GM12878 (cell line): ENCODE measurements around the gene ALKBH8. TPM values are rescaled to one million over a fixed set of nuclear protein-coding genes. Genes with fewer than 3 reads are reported as not detected.

Source experiments
- ATAC-seq: fragments of 200-7000 bp; cut with Tn5 transposase; 3 replicates; pipeline ENCODE4 v1.9.1; 2020; ENCODE audit warnings: mild to moderate bottlenecking, moderate library complexity
- BruUV-seq: library from RNA; stranded (reverse); fragments of 400-500 nt; replicated peaks from 2 replicates; lab custom pipeline; 2021; lab: Mats Ljungman, UMichigan
- CTCF ChIA-PET: fragments of 300-600 bp; sonication (Branson Sonifier 250); formaldehyde crosslinking; extraction: SDS; loops from one replicate; lab custom pipeline; 2021; ENCODE audit warnings: inconsistent platforms; lab: Yijun Ruan, JAX
- POLR2A ChIA-PET: fragments of 350-600 bp; formaldehyde crosslinking; extraction: SDS; loops from one replicate; lab custom pipeline; 2021; ENCODE audit warnings: inconsistent platforms; lab: Charles Lee
- RAD21 ChIA-PET: fragments of 300-600 bp; sonication (Branson Sonifier 250); formaldehyde crosslinking; loops from one replicate; lab custom pipeline; 2023; ENCODE audit warnings: antibody characterized with exemption; ENCODE audit not compliant: unreplicated experiment; lab: Charles Lee
- SMC1A ChIA-PET: fragments of 300-600 bp; sonication (Branson Sonifier 250); formaldehyde crosslinking; loops from one replicate; lab custom pipeline; 2023; ENCODE audit not compliant: unreplicated experiment, uncharacterized antibody; lab: Charles Lee
- DNase-seq: peaks from one replicate; pipeline ENCODE4 v3.0.0-alpha.2; 2011; ENCODE audit warnings: low read depth, low spot score
- FAIRE-seq: peaks from 3 replicates; lab custom pipeline; 2011; peaks lifted over from hg19 to GRCh38; lab: Jason Lieb, UNC
- H2AFZ ChIP-seq: 2 replicates; pipeline ENCODE4 v1.6.0; 2011; ENCODE audit warnings: low read depth, low read length, control low read depth; ENCODE audit not compliant: control insufficient read depth
- H3K27ac ChIP-seq: 2 replicates; pipeline ENCODE4 v1.5.1; 2011; ENCODE audit warnings: control low read depth; ENCODE audit not compliant: control insufficient read depth, insufficient read depth
- H3K27me3 ChIP-seq, 2 experiments: replicated peaks in 1 of 2; 2 replicates each; pipeline versions ENCODE4 v1.6.0 to v1.6.1; 2011; ENCODE audit warnings: low read length in 1 of 2; ENCODE audit not compliant: control insufficient read depth in 2 of 2, insufficient read depth in 2 of 2
- H3K36me3 ChIP-seq, 2 experiments: 2 replicates each; pipeline ENCODE4 v1.5.1; 2011; ENCODE audit warnings: low read length in 1 of 2; ENCODE audit not compliant: control insufficient read depth in 2 of 2, insufficient read depth in 2 of 2
- H3K4me1 ChIP-seq: 2 replicates; pipeline ENCODE4 v1.6.1; 2011; ENCODE audit warnings: mild to moderate bottlenecking, low read length, moderate library complexity, mixed read lengths; ENCODE audit not compliant: control insufficient read depth, insufficient read depth
- H3K4me2 ChIP-seq: 2 replicates; pipeline ENCODE4 v1.6.0; 2011; ENCODE audit warnings: control low read depth; ENCODE audit not compliant: control insufficient read depth, insufficient read depth
- H3K4me3 ChIP-seq: fragments of 200-600 bp; sonication (generic); 2 replicates; pipeline ENCODE4 v1.5.1; 2016
- H3K79me2 ChIP-seq: 2 replicates; pipeline ENCODE4 v1.6.0; 2011; ENCODE audit warnings: low read length; ENCODE audit not compliant: control insufficient read depth, insufficient read depth
- H3K9ac ChIP-seq: 2 replicates; pipeline ENCODE4 v1.8.0; 2011; ENCODE audit warnings: low read length, control low read depth, mixed read lengths; ENCODE audit not compliant: control insufficient read depth, insufficient read depth
- H3K9me3 ChIP-seq: replicated peaks from 3 replicates; pipeline ENCODE4 v1.5.1; 2011; ENCODE audit warnings: mild to moderate bottlenecking, low read length; ENCODE audit not compliant: control insufficient read depth, insufficient read depth
- H4K20me1 ChIP-seq: 2 replicates; pipeline ENCODE4 v1.6.0; 2011; ENCODE audit not compliant: control insufficient read depth, insufficient read depth
- CHD2 ChIP-seq: IDR thresholded peaks from 2 replicates; pipeline ENCODE4 v1.6.1; 2011; ENCODE audit warnings: low read depth, low read length, improper control_type of control experiment, borderline replicate concordance
- EGR1 ChIP-seq, 2 experiments: IDR thresholded peaks; 1 replicate in 1 of 2; 2 replicates in 1 of 2; pipeline ENCODE4 v1.6.1; 2011 to 2012; ENCODE audit warnings: low read depth in 2 of 2, low read length in 2 of 2, borderline replicate concordance in 1 of 2, mild to moderate bottlenecking in 1 of 2, moderate library complexity in 1 of 2
- GABPA ChIP-seq: IDR thresholded peaks from 2 replicates; pipeline ENCODE4 v1.6.1; 2014; ENCODE audit warnings: antibody characterized with exemption, low read depth, mild to moderate bottlenecking, inconsistent platforms
- HDAC2 ChIP-seq: fragments of 200-600 bp; sonication (generic); IDR thresholded peaks from 2 replicates; pipeline ENCODE4 v1.6.1; 2017
- MYB ChIP-seq: fragments of 150-350 bp; IDR thresholded peaks from 2 replicates; pipeline ENCODE4 v1.6.1; 2014; ENCODE audit warnings: mild to moderate bottlenecking, low read depth, low read length, borderline replicate concordance
- NR2C1 ChIP-seq: fragments of 450-650 bp; IDR thresholded peaks from 2 replicates; pipeline ENCODE4 v1.6.1; 2017; ENCODE audit warnings: antibody characterized with exemption, mild to moderate bottlenecking, moderate library complexity
- PML ChIP-seq: IDR thresholded peaks from 2 replicates; pipeline ENCODE4 v1.6.1; 2012; ENCODE audit warnings: low read length, inconsistent platforms
- RUNX3 ChIP-seq: IDR thresholded peaks from 2 replicates; pipeline ENCODE4 v1.6.1; 2012; ENCODE audit warnings: low read length, inconsistent platforms
- SIN3A ChIP-seq: IDR thresholded peaks from 2 replicates; pipeline ENCODE4 v1.6.1; 2012; ENCODE audit warnings: low read depth, low read length, improper control_type of control experiment
- SMAD1 ChIP-seq: fragments of 450-650 bp; IDR thresholded peaks from 2 replicates; pipeline ENCODE4 v1.6.1; 2018; ENCODE audit warnings: mild to moderate bottlenecking, low read depth; ENCODE audit not compliant: partially characterized antibody
- ZNF217 ChIP-seq: fragments of 450-650 bp; IDR thresholded peaks from 2 replicates; pipeline ENCODE4 v1.6.1; 2017; ENCODE audit warnings: antibody characterized with exemption, mild to moderate bottlenecking
- WGBS: methylation state at CpG from one replicate; pipeline ENCODE4 v1.1.6; 2016; ENCODE audit warnings: low lambda C conversion rate; ENCODE audit not compliant: insufficient replicate concordance, insufficient coverage; ENCODE audit errors: missing lambda C conversion rate; 5-methylcytosine and 5-hydroxymethylcytosine counted together
- in situ Hi-C: fragments of 300-500 bp; cut with MboI; formaldehyde crosslinking; loops from 9 replicates; pipeline ENCODE4 v1.14.3; 2018; ENCODE audit warnings: mixed read lengths
- intact Hi-C: fragments of 100-400 bp; cut with micrococcal nuclease; formaldehyde crosslinking; loops from one replicate; pipeline ENCODE4 v1.14.2; 2022; ENCODE audit not compliant: unreplicated experiment
- polyA plus RNA-seq, 11 experiments: library from polyadenylated mRNA; depleted of rRNA in 4 of 11; unstranded in 6 of 11; stranded (reverse) in 5 of 11; fragments of >200 nt; fragmentation: Nextera tagmentation in 4 of 11; fragmentation: Illumina TruSeq in 1 of 11; extraction: Ambion mirVana in 4 of 11; extraction: Trizol in 1 of 11; gene quantifications; 1 replicate in 1 of 11; 2 replicates in 10 of 11; pipeline versions ENCODE4 v1.2.1 to v1.2.3, GENCODE V29; 2011 to 2016; ENCODE audit warnings: inconsistent platforms in 2 of 11, missing spikeins in 2 of 11, low read depth in 1 of 11
- total RNA-seq, 4 experiments: library from RNA; depleted of rRNA in 3 of 4; stranded (reverse); fragments of >200 nt in 3 of 4; fragmentation: Illumina TruSeq in 1 of 4; extraction: Trizol in 1 of 4; gene quantifications; 2 replicates each; pipeline versions ENCODE4 v1.2.1 to v1.2.3, GENCODE V29; 2013 to 2021
- TF ChIP-seq, protein P1 (sequence below): fragments of 450-650 bp; formaldehyde crosslinking; IDR thresholded peaks from 2 replicates; pipeline ENCODE4 v1.4.0; 2022; ENCODE audit warnings: mild to moderate bottlenecking, moderate library complexity
- TF ChIP-seq, protein P2 (sequence below): fragments of 450-650 bp; IDR thresholded peaks from 2 replicates; pipeline ENCODE4 v1.6.1; 2017; ENCODE audit warnings: antibody characterized with exemption, mild to moderate bottlenecking, moderate library complexity
- TF ChIP-seq, protein P3 (sequence below): fragments of 450-650 bp; IDR thresholded peaks from 2 replicates; pipeline ENCODE4 v1.6.1; 2017; ENCODE audit warnings: mild to moderate bottlenecking, low read depth, inconsistent platforms; ENCODE audit not compliant: poor library complexity, severe bottlenecking

The ALKBH8 gene
- total and polyA plus RNA-seq, 10 of the 15 experiments (the other 5 are each of a cell fraction or from before 2014, with no cell fraction given) = 4.6 to 13.1 (median 9.5) TPM

DNA sequence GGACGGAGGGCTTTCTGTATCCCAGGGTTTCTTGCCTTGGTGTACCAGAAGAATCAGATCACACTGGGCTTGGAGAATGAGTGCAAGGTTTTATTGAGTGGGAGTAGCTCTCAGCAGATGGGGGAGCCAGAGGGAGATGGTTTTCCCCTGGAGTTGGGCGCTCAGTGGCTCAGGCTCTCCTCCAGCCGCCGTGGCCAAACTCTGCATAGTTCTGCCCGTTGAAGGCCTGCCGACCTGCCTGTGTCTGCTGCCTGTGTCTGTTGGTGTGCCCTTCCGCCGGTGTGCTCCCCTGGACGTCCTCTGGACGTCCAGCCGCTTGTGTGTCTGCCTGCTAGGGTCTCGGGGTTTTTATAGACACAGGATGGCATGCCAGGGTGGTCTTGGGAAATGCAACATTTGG is 4.5 kb upstream of the ALKBH8 start (continued):
- no peak for TF ChIP-seq CHD2
- no peak for TF ChIP-seq SIN3A
- no peak for TF ChIP-seq NR2C1
- TF ChIP-seq EGR1 (IDR thresholded peaks at IDR 0.05; ENCODE audit: borderline replicate concordance in 1 of 2, low read depth in 2 of 2, low read length in 2 of 2) = no peak
- TF ChIP-seq HDAC2 = no peak

DNA sequence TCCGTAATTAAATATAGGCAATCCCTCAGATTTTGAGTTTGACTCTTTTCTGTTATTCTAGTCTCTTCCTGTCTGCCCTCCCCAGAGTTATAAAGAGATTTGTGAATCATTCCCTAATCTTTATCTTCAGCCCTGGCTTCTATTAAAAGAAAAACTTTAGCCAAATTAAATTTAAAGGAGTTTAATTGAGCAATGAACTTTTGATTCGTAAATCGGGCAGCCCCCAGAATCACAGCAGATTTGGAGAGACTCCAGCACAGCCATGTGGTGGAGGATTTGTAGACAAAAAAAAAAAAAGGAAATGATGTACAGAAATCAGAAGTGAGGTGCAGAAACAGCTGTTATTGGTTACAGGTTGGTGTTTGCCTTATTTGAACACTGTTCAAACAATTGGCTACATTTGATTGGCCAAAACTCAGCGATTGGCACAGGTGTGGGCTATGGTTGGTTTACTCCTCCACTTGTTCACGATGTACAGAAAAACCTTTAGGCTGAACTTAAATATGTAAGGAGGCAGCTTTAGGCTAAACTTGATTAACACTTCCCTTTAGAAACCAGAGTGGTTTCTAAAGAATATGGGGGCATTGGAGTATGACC is 2.3 kb upstream of the ALKBH8 start:
- no peaks in the 10 kb centered on the region for H3K36me3 ChIP-seq
- peak overlapping the region; percentile 54 for H2AFZ ChIP-seq
- no peak overlapping the region for H3K9ac ChIP-seq
- intact Hi-C loops = loop anchor here (10.0 kb wide), 2 partner anchors 327 to 437 kb away; partner anchors contain the start of gene CUL5
- in situ Hi-C loops = no loop called here
- peak; percentile 66 for FAIRE-seq
- H3K79me2 ChIP-seq = peaks cover 22% of the 10 kb centered on the region
- 6% methylated on average over 5 of the region's 5 CpGs for WGBS
- ATAC-seq = peak; percentile 2; the same call in 1 of the 3 replicates
- H4K20me1 ChIP-seq = no peaks in the 10 kb centered on the region
- H3K4me1 ChIP-seq = peaks cover 25% of the 10 kb centered on the region
- no peaks in the 10 kb centered on the region for H3K9me3 ChIP-seq
- BruUV-seq = no TSS peak
- peak overlapping the region; percentile 6 for H3K4me2 ChIP-seq
- H3K4me3 ChIP-seq = no peak overlapping the region
- peak overlapping the region; percentile 23; the same call in 1 of the 2 replicates for H3K27ac ChIP-seq
- SMC1A ChIA-PET = interaction anchor here (0.8 to 11.1 kb wide), 14 partner anchors 8 to 398 kb away, joined by 3 to 249 read pairs (median 4); no protein-coding TSS in a partner anchor
- POLR2A ChIA-PET = interaction anchor here (0.6 kb wide), 1 partner anchor 224 kb away, joined by 4 read pairs; no protein-coding TSS in a partner anchor
- CTCF ChIA-PET = interaction anchor here (0.6 to 21.8 kb wide), 13 partner anchors 8 to 203 kb away, joined by 3 to 536 read pairs (median 4); no protein-coding TSS in a partner anchor
- RAD21 ChIA-PET = interaction anchor here (0.8 to 10.5 kb wide), 4 partner anchors 11 to 209 kb away, joined by 3 to 120 read pairs (median 4); no protein-coding TSS in a partner anchor
- H3K27me3 ChIP-seq = no peaks in the 10 kb centered on the region
- no peak for DNase-seq
- TF ChIP-seq PML (no peak), GABPA (0 out of 2 replicates have a peak, but pooled peaks have one; percentile 5), MYB (no peak), HDAC2 (no peak), SMAD1 (no peak), ZNF217 (no peak), RUNX3 (peak; percentile 38)
- TF ChIP-seq, protein P1, sequence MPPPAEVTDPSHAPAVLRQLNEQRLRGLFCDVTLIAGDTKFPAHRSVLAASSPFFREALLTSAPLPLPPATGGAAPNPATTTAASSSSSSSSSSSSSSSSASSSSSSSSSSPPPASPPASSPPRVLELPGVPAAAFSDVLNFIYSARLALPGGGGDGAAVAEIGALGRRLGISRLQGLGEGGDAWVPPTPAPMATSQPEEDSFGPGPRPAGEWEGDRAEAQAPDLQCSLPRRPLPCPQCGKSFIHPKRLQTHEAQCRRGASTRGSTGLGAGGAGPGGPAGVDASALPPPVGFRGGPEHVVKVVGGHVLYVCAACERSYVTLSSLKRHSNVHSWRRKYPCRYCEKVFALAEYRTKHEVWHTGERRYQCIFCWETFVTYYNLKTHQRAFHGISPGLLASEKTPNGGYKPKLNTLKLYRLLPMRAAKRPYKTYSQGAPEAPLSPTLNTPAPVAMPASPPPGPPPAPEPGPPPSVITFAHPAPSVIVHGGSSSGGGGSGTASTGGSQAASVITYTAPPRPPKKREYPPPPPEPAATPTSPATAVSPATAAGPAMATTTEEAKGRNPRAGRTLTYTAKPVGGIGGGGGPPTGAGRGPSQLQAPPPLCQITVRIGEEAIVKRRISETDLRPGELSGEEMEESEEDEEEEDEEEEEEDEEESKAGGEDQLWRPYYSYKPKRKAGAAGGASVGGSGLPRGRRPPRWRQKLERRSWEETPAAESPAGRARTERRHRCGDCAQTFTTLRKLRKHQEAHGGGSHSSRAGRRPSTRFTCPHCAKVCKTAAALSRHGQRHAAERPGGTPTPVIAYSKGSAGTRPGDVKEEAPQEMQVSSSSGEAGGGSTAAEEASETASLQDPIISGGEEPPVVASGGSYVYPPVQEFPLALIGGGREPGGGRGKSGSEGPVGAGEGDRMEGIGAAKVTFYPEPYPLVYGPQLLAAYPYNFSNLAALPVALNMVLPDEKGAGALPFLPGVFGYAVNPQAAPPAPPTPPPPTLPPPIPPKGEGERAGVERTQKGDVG (CRISPR knock-in tag) = no peak
- TF ChIP-seq, protein P2, sequence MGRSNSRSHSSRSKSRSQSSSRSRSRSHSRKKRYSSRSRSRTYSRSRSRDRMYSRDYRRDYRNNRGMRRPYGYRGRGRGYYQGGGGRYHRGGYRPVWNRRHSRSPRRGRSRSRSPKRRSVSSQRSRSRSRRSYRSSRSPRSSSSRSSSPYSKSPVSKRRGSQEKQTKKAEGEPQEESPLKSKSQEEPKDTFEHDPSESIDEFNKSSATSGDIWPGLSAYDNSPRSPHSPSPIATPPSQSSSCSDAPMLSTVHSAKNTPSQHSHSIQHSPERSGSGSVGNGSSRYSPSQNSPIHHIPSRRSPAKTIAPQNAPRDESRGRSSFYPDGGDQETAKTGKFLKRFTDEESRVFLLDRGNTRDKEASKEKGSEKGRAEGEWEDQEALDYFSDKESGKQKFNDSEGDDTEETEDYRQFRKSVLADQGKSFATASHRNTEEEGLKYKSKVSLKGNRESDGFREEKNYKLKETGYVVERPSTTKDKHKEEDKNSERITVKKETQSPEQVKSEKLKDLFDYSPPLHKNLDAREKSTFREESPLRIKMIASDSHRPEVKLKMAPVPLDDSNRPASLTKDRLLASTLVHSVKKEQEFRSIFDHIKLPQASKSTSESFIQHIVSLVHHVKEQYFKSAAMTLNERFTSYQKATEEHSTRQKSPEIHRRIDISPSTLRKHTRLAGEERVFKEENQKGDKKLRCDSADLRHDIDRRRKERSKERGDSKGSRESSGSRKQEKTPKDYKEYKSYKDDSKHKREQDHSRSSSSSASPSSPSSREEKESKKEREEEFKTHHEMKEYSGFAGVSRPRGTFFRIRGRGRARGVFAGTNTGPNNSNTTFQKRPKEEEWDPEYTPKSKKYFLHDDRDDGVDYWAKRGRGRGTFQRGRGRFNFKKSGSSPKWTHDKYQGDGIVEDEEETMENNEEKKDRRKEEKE = no peak
- TF ChIP-seq, protein P3, sequence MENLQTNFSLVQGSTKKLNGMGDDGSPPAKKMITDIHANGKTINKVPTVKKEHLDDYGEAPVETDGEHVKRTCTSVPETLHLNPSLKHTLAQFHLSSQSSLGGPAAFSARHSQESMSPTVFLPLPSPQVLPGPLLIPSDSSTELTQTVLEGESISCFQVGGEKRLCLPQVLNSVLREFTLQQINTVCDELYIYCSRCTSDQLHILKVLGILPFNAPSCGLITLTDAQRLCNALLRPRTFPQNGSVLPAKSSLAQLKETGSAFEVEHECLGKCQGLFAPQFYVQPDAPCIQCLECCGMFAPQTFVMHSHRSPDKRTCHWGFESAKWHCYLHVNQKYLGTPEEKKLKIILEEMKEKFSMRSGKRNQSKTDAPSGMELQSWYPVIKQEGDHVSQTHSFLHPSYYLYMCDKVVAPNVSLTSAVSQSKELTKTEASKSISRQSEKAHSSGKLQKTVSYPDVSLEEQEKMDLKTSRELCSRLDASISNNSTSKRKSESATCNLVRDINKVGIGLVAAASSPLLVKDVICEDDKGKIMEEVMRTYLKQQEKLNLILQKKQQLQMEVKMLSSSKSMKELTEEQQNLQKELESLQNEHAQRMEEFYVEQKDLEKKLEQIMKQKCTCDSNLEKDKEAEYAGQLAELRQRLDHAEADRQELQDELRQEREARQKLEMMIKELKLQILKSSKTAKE = no peak
